ENCODE measurements around the gene TSC22D4. TPM values are rescaled to one million over a fixed set of nuclear protein-coding genes. Genes with fewer than 3 reads are reported as not detected.

Gene TSC22D4
- total and polyA plus RNA-seq, 4 donors = 5.5 to 21.2 (median 11.4) TPM

- Histone ChIP-seq H3K4me3 (ENCODE audit: low read depth in 1 of 3, low read length in 3 of 3) (no peak overlapping the region), H3K4me1 (ENCODE audit: control insufficient read depth in 4 of 4, insufficient read depth in 4 of 4, low read length in 3 of 4) (peaks cover 0 to 10% (median 3%) of the 10 kb centered on the region in 4 donors), H3K36me3 (ENCODE audit: control insufficient read depth in 4 of 4, insufficient read depth in 3 of 4, low read depth in 1 of 4, low read length in 3 of 4) (no peaks in the 10 kb centered on the region), H3K27me3 (ENCODE audit: control insufficient read depth in 4 of 4, insufficient read depth in 4 of 4, low read length in 3 of 4) (no peaks in the 10 kb centered on the region), H3K9ac (ENCODE audit: low read depth in 1 of 2, low read length in 2 of 2) (no peak overlapping the region), H3K9me3 (ENCODE audit: control insufficient read depth in 4 of 4, low read length in 3 of 4) (no peaks in the 10 kb centered on the region), H3K27ac (ENCODE audit: low read depth in 1 of 2, low read length in 2 of 2) (no peak overlapping the region)
- WGBS = 91% methylated on average over 30 of the region's 30 CpGs
- TF ChIP-seq SP1 (IDR thresholded peaks at IDR 0.05) = no peak
- no peak for TF ChIP-seq FOXA1 (IDR thresholded peaks at IDR 0.05)
- no peak for TF ChIP-seq RXRA (IDR thresholded peaks at IDR 0.05)
- no peak for TF ChIP-seq HNF4A (conservative IDR thresholded peaks at IDR 0.05)
- TF ChIP-seq HNF4G (IDR thresholded peaks at IDR 0.05) = no peak
- TF ChIP-seq NR2F2 (IDR thresholded peaks at IDR 0.05) = no peak
- TF ChIP-seq, protein P1, sequence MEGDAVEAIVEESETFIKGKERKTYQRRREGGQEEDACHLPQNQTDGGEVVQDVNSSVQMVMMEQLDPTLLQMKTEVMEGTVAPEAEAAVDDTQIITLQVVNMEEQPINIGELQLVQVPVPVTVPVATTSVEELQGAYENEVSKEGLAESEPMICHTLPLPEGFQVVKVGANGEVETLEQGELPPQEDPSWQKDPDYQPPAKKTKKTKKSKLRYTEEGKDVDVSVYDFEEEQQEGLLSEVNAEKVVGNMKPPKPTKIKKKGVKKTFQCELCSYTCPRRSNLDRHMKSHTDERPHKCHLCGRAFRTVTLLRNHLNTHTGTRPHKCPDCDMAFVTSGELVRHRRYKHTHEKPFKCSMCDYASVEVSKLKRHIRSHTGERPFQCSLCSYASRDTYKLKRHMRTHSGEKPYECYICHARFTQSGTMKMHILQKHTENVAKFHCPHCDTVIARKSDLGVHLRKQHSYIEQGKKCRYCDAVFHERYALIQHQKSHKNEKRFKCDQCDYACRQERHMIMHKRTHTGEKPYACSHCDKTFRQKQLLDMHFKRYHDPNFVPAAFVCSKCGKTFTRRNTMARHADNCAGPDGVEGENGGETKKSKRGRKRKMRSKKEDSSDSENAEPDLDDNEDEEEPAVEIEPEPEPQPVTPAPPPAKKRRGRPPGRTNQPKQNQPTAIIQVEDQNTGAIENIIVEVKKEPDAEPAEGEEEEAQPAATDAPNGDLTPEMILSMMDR (IDR thresholded peaks at IDR 0.05; ENCODE audit: low read depth, low read length, missing input control) = no peak
- TF ChIP-seq, protein P2, sequence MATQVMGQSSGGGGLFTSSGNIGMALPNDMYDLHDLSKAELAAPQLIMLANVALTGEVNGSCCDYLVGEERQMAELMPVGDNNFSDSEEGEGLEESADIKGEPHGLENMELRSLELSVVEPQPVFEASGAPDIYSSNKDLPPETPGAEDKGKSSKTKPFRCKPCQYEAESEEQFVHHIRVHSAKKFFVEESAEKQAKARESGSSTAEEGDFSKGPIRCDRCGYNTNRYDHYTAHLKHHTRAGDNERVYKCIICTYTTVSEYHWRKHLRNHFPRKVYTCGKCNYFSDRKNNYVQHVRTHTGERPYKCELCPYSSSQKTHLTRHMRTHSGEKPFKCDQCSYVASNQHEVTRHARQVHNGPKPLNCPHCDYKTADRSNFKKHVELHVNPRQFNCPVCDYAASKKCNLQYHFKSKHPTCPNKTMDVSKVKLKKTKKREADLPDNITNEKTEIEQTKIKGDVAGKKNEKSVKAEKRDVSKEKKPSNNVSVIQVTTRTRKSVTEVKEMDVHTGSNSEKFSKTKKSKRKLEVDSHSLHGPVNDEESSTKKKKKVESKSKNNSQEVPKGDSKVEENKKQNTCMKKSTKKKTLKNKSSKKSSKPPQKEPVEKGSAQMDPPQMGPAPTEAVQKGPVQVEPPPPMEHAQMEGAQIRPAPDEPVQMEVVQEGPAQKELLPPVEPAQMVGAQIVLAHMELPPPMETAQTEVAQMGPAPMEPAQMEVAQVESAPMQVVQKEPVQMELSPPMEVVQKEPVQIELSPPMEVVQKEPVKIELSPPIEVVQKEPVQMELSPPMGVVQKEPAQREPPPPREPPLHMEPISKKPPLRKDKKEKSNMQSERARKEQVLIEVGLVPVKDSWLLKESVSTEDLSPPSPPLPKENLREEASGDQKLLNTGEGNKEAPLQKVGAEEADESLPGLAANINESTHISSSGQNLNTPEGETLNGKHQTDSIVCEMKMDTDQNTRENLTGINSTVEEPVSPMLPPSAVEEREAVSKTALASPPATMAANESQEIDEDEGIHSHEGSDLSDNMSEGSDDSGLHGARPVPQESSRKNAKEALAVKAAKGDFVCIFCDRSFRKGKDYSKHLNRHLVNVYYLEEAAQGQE (IDR thresholded peaks at IDR 0.05) = no peak
- TF ChIP-seq, protein P3, sequence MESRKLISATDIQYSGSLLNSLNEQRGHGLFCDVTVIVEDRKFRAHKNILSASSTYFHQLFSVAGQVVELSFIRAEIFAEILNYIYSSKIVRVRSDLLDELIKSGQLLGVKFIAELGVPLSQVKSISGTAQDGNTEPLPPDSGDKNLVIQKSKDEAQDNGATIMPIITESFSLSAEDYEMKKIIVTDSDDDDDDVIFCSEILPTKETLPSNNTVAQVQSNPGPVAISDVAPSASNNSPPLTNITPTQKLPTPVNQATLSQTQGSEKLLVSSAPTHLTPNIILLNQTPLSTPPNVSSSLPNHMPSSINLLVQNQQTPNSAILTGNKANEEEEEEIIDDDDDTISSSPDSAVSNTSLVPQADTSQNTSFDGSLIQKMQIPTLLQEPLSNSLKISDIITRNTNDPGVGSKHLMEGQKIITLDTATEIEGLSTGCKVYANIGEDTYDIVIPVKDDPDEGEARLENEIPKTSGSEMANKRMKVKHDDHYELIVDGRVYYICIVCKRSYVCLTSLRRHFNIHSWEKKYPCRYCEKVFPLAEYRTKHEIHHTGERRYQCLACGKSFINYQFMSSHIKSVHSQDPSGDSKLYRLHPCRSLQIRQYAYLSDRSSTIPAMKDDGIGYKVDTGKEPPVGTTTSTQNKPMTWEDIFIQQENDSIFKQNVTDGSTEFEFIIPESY (IDR thresholded peaks at IDR 0.05) = no peak
- TF ChIP-seq FOXA2 (IDR thresholded peaks at IDR 0.05) = no peak
- no peak for TF ChIP-seq MAX (IDR thresholded peaks at IDR 0.05)
- TF ChIP-seq GABPA (IDR thresholded peaks at IDR 0.05 in 1 of 2, conservative IDR thresholded peaks at IDR 0.05 in 1 of 2) = no peak
- no peak for TF ChIP-seq EGR1 (IDR thresholded peaks at IDR 0.05; ENCODE audit: low read depth in 2 of 2)
- no peak for TF ChIP-seq JUND (IDR thresholded peaks at IDR 0.05)
- TF ChIP-seq YY1 (IDR thresholded peaks at IDR 0.05) = no peak
- TF ChIP-seq, protein P4, sequence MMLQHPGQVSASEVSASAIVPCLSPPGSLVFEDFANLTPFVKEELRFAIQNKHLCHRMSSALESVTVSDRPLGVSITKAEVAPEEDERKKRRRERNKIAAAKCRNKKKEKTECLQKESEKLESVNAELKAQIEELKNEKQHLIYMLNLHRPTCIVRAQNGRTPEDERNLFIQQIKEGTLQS (IDR thresholded peaks at IDR 0.05) = no peak
- no peak for TF ChIP-seq RAD21 (IDR thresholded peaks at IDR 0.05)
- TF ChIP-seq TAF1 (conservative IDR thresholded peaks at IDR 0.05) = no peak
- no peak for DNase-seq (ENCODE audit: low spot score)
Measured at GRCh38 chr7:100486753-100487446, 7.9 kb upstream of the TSC22D4 start.

Data from liver (tissue), 9 donors.